Ascending aorta (tissue), 2 donors: Measurements from ENCODE around the gene NMNAT2. TPM values are rescaled to one million over a fixed set of nuclear protein-coding genes. Genes with fewer than 3 reads are reported as not detected.

Experiments
- DNase-seq, 2 donors: peaks; one replicate each; pipeline ENCODE4 v3.0.0-alpha.2; 2019; ENCODE audit warnings: low spot score in 2 of 2
- H3K27ac ChIP-seq, 2 donors: fragments of 200-600 bp; sonication (generic); one replicate each; pipeline ENCODE4 v1.5.1; 2016 to 2017; ENCODE audit warnings: mild to moderate bottlenecking in 1 of 2
- H3K27me3 ChIP-seq: fragments of 200-600 bp; sonication (generic); one replicate; pipeline ENCODE4 v1.5.1; 2017
- H3K36me3 ChIP-seq, 2 donors: fragments of 200-600 bp; sonication (generic); one replicate each; pipeline ENCODE4 v1.5.1; 2016
- H3K4me1 ChIP-seq, 2 donors: fragments of 200-600 bp; sonication (generic); one replicate each; pipeline ENCODE4 v1.5.1; 2016 to 2017; ENCODE audit warnings: mild to moderate bottlenecking in 1 of 2
- H3K4me3 ChIP-seq, 2 donors: fragments of 200-600 bp; sonication (generic); one replicate each; pipeline ENCODE4 v1.5.1; 2016 to 2017; ENCODE audit warnings: mild to moderate bottlenecking in 1 of 2
- H3K9me3 ChIP-seq, 2 donors: fragments of 200-600 bp; sonication (generic); one replicate each; pipeline ENCODE4 v1.5.1; 2016
- intact Hi-C: fragments of 100-400 bp; cut with DNase I; formaldehyde crosslinking; loops from one replicate; pipeline ENCODE4 v1.15.1; 2023
- total RNA-seq: library from RNA; depleted of rRNA; stranded (reverse); fragments of >200 nt; gene quantifications from one replicate; pipeline ENCODE4 v1.1.0, GENCODE V29; 2016
- TF ChIP-seq, protein P1 (sequence below), 3 experiments: fragments of 200-600 bp in 2 of 3; fragments of 450-650 bp in 1 of 3; sonication (generic) in 2 of 3; IDR thresholded peaks; one replicate each; pipeline ENCODE4 v1.5.1; 2016 to 2019; ENCODE audit warnings: antibody characterized with exemption in 3 of 3, mild to moderate bottlenecking in 1 of 3, moderate library complexity in 1 of 3

The NMNAT2 gene
- total RNA-seq, 1 donor from 2014 or later = 0.53 TPM

DNA sequence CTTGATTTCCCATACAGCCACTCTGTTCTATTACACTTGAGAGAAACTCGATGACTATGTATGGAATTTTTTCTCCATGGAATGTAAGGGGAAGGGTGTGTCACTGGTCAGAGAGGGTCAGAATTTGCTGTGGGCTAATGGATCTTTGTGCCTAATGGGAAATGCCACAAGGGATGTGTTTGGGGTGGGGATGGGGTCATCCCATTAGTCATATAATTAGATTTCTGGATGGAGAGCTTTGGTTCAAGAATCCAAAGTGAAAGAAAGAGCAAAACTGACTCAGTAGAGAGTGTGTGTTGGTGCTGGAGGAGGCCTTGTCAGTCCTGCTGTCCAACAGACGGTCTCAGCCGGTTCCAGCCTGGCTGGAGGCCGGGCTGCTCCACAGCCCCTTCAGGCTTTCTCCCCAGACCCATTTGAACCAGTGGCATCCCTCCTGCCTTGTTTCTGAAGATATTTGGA, 145.8 kb downstream of the NMNAT2 start:
- Histone ChIP-seq H3K9me3 (no peaks in the 10 kb centered on the region), H3K36me3 (no peaks in the 10 kb centered on the region)

DNA sequence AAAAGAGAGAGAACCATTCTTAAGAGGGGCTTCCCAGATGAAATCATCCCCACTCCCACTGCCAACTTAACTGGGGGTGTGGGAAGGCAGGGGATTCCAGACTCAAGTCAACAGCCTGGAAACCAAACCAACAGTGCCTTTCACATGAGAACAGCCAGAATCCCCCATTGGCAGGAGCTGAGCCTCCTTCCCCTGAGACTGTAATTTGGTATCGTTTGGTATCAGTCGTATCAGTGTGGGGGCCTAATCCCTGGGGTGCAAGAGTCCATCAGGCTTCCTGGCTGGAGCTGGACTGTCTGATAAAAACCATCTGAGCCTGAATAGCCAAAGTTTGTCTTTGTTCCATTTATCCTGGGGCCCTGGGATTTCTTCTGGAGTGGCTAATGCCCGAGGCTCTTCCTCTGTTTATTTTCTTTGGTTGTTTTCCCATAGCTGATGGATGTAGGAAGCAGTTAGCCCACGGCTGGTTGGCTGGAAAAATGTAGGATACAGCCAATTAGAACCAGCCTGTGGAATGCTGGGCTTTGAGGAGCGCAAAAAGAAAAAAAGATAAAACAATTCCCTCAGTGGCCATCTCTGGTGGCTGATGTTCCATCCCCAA, 147.5 kb downstream of the NMNAT2 start:
- DNase-seq = no peak
- H3K36me3 ChIP-seq = no peaks in the 10 kb centered on the region
- no peaks in the 10 kb centered on the region for H3K27me3 ChIP-seq
- TF ChIP-seq, protein P1, sequence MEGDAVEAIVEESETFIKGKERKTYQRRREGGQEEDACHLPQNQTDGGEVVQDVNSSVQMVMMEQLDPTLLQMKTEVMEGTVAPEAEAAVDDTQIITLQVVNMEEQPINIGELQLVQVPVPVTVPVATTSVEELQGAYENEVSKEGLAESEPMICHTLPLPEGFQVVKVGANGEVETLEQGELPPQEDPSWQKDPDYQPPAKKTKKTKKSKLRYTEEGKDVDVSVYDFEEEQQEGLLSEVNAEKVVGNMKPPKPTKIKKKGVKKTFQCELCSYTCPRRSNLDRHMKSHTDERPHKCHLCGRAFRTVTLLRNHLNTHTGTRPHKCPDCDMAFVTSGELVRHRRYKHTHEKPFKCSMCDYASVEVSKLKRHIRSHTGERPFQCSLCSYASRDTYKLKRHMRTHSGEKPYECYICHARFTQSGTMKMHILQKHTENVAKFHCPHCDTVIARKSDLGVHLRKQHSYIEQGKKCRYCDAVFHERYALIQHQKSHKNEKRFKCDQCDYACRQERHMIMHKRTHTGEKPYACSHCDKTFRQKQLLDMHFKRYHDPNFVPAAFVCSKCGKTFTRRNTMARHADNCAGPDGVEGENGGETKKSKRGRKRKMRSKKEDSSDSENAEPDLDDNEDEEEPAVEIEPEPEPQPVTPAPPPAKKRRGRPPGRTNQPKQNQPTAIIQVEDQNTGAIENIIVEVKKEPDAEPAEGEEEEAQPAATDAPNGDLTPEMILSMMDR (IDR thresholded peaks at IDR 0.05) = no peak
- H3K27ac ChIP-seq = peak overlapping the region; percentile 27 to 48
- intact Hi-C loops = no loop called here
- no peak overlapping the region for H3K4me3 ChIP-seq
- peaks cover 0 to 6% of the 10 kb centered on the region in 2 donors for H3K4me1 ChIP-seq
- no peaks in the 10 kb centered on the region for H3K9me3 ChIP-seq

More for the DNA sequence above, 145.8 kb downstream of the NMNAT2 start:
- TF ChIP-seq, protein P1 (IDR thresholded peaks at IDR 0.05) = no peak
- no peak overlapping the region for H3K4me3 ChIP-seq
- peak in 1 of 2 donors; percentile 47 for DNase-seq
- H3K27ac ChIP-seq = peak overlapping the region in 1 of 2 donors; percentile 4
- no peaks in the 10 kb centered on the region for H3K27me3 ChIP-seq
- peaks cover 0 to 6% of the 10 kb centered on the region in 2 donors for H3K4me1 ChIP-seq
- intact Hi-C loops = no loop called here

DNA sequence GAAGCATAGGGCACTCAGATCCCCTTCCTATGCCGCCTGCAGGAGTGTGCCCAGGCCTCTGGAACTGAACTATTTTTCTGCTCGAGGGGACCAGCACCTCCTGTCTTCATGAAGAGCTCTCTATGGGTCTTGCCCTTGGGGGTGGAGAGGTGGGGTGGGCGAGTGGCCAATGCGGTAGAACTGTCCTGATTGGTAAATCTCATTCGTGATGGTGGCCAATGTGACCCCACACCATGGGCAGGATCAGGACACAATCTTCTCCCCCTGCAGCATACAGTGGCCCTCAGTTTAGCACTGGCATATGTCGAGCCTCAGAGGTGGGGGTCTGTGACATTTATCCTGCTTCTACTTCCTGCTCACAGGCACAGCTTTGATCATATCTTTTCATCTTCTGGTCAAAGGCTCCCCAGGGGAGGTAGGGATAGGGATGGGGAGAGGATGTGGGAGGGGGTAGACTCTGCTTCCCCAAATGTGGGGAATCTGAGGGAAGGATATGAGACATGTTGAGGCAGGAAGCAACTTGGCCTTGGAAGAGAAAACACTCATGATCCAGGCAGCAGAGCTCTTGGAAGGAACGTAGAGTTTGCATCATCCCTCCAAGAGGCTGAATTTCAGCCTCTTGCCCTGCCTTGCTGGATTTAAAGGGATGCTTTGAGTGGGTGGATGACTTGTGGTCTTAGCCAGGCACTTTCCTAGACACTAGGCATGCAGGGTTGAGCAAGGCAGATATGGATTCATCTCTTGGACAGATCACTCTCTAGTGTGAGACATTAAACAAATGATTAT, 150.3 kb downstream of the NMNAT2 start:
- Histone ChIP-seq H3K9me3 (no peaks in the 10 kb centered on the region), H3K27me3 (no peaks in the 10 kb centered on the region), H3K36me3 (no peaks in the 10 kb centered on the region), H3K27ac (no peak overlapping the region), H3K4me1 (peaks cover 0 to 6% of the 10 kb centered on the region in 2 donors), H3K4me3 (no peak overlapping the region)
- peak in 1 of 2 donors; percentile 69 for DNase-seq
- TF ChIP-seq, protein P1 (IDR thresholded peaks at IDR 0.05) = no peak
- intact Hi-C loops = no loop called here

DNA sequence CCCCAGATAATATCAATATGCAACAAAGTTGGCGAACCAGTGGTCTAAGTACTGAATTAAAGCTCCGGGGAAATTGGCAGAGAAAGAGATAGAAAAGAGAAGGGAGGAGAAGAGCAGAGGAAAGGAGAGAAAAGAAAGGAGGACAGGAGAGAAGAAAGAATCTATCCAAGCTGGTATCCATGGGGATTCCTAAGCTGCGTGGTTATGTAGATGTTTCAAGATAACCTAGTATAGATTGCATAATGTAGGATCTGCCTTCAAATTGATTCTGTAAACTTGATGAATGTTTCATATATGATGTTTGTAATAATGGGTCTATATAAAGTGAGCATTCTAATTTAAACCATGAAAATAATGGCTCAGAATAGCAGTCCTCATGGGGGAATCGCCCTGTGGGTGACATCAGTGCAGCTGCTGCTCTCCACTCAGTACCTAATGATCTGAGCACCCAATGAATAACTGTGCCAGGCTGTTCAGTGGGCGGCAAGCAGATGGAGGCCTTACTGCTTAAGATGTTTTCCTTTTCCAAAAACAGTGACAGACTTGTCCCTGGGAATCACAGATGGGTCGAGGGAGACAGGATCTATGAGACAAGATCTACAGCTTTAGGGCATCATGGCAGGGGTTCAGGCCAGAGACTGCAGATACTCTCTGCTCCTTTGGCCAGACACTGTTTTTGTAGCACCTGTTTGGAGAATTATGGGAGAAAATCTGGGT, 154.1 kb downstream of the NMNAT2 start:
- intact Hi-C loops = no loop called here
- no peak for DNase-seq
- H3K4me3 ChIP-seq = no peak overlapping the region
- TF ChIP-seq, protein P1 (IDR thresholded peaks at IDR 0.05) = no peak
- no peak overlapping the region for H3K27ac ChIP-seq
- no peaks in the 10 kb centered on the region for H3K27me3 ChIP-seq
- H3K36me3 ChIP-seq = no peaks in the 10 kb centered on the region
- H3K9me3 ChIP-seq = no peaks in the 10 kb centered on the region
- no peaks in the 10 kb centered on the region for H3K4me1 ChIP-seq

DNA sequence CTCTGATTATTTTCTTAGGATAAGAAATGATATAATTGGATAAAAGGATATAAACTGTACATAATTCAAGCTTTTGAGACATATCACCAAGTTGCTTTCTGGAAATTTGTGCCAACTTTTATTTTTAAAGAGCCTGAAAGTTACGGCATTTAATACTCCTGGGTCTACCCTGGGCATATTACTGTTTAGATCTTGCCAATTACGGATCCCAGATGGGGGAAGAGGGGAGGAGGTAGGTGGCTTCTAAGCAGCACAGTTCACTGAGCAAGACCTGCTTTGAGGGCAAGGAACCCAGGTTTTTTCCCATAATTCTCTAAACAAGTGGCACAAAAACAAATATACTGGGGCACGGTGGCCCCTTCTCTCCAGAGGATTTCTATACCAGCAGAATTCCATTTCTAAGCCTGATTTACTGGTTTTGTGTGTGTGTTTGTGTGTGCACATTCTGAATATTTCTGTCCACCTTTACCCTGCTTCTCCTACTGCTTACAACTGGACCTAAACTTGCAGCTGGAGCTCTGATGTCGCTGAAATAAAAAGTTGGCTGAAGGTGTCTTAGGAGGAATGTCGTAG, 155.5 kb downstream of the NMNAT2 start:
- no peak overlapping the region for H3K4me3 ChIP-seq
- TF ChIP-seq, protein P1 (IDR thresholded peaks at IDR 0.05) = no peak
- H3K36me3 ChIP-seq = no peaks in the 10 kb centered on the region
- no peaks in the 10 kb centered on the region for H3K4me1 ChIP-seq
- no peak for DNase-seq
- no peak overlapping the region for H3K27ac ChIP-seq
- no peaks in the 10 kb centered on the region for H3K27me3 ChIP-seq
- H3K9me3 ChIP-seq = no peaks in the 10 kb centered on the region
- intact Hi-C loops = no loop called here
